Fibroblast of pulmonary artery (primary cell): ENCODE data around the gene SDK2.

Source experiments
- DNase-seq: peaks from one replicate; pipeline ENCODE4 v3.0.0-alpha.2; 2010; ENCODE audit warnings: low read depth
- H3K4me3 ChIP-seq: replicated peaks from 2 replicates; pipeline ENCODE4 v1.5.1; 2011; ENCODE audit warnings: low read depth, mild to moderate bottlenecking, control low read depth, low read length, moderate library complexity
- TF ChIP-seq, protein P1 (sequence below): IDR thresholded peaks from 2 replicates; pipeline ENCODE4 v1.5.1; 2011; ENCODE audit warnings: mild to moderate bottlenecking, control low read depth, low read length, inconsistent platforms; ENCODE audit errors: missing control alignments

SDK2 gene

DNA sequence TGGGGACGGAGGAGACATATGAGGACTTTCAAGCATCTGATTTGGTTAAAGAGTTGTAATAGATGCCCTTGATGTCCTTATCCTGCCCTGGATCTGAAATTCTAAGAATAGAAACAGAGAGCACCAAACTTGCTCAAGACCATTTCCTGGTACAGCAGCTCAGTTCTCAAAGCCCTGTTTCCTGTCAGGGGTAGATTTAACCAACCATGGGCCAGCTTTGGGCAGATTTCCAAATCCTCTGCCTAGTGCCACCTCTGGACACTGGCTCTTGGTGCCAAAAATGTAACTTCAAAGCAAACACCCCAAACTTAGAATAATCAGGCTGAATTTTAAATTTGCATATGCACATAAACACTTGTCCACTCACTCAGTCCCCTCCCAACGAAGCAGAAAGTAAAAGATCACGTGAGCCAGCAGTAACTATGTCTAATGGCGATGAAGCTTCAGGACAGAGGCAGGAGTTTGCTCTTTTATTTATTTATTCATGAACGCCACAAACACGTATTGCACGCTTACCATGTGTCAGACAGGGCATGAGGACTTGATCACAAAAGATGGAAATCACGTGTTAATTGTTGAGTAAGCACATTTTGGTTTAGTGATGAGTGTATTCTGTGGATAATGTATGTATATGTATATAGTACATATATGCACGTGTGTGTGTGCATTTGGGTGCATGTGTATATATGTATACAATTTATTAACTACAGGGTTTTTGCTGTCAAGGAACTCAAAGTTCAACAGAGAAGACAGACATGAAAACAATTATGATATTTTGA lies 23.1 kb upstream of the SDK2 start:
- no peak overlapping the region for H3K4me3 ChIP-seq
- DNase-seq = no peak
- TF ChIP-seq, protein P1, sequence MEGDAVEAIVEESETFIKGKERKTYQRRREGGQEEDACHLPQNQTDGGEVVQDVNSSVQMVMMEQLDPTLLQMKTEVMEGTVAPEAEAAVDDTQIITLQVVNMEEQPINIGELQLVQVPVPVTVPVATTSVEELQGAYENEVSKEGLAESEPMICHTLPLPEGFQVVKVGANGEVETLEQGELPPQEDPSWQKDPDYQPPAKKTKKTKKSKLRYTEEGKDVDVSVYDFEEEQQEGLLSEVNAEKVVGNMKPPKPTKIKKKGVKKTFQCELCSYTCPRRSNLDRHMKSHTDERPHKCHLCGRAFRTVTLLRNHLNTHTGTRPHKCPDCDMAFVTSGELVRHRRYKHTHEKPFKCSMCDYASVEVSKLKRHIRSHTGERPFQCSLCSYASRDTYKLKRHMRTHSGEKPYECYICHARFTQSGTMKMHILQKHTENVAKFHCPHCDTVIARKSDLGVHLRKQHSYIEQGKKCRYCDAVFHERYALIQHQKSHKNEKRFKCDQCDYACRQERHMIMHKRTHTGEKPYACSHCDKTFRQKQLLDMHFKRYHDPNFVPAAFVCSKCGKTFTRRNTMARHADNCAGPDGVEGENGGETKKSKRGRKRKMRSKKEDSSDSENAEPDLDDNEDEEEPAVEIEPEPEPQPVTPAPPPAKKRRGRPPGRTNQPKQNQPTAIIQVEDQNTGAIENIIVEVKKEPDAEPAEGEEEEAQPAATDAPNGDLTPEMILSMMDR = no peak

DNA sequence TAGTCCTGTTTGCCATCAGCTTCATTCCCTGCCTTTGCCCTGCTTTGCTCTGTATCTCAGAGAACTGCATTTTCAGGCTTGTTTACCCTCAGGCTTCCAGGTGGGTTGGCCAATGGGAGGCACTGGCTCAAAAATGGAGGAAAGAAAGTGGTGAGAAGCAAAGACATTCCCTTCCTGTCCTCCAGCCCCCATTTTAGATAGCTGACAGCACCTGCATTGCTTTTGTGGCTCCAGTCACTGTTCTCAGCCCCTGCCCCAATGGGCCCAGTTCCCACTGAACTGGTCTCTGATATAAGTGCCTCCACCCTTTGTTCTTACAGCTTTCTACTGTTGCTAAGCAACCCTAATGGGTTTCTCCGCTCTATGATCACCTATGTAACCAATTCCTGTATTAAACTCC lies 19.4 kb upstream of the SDK2 start:
- TF ChIP-seq, protein P1 = no peak
- DNase-seq = no peak

DNA sequence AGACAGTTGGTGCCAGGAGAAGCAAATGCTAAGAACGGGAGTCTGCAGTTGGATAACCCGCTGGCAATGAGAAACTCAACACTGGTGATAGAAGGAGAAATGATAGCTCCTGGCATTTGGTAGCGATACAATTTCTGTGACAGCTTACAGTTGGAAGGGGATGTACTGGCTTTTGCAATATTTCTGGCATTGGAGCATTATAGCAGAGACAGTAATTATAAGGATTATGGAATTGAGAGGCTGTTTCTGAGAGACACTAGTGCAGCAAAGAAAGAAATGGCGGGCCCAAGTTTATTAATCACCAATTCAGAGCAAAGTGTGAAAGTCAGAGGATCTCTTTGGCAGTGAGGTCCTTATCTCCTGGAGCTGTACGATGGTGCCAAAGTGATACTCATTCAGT lies 16.1 kb upstream of the SDK2 start:
- no peak overlapping the region for H3K4me3 ChIP-seq
- DNase-seq = no peak
- TF ChIP-seq, protein P1 = no peak

More for the DNA sequence above, 19.4 kb upstream of the SDK2 start:
- H3K4me3 ChIP-seq = no peak overlapping the region

DNA sequence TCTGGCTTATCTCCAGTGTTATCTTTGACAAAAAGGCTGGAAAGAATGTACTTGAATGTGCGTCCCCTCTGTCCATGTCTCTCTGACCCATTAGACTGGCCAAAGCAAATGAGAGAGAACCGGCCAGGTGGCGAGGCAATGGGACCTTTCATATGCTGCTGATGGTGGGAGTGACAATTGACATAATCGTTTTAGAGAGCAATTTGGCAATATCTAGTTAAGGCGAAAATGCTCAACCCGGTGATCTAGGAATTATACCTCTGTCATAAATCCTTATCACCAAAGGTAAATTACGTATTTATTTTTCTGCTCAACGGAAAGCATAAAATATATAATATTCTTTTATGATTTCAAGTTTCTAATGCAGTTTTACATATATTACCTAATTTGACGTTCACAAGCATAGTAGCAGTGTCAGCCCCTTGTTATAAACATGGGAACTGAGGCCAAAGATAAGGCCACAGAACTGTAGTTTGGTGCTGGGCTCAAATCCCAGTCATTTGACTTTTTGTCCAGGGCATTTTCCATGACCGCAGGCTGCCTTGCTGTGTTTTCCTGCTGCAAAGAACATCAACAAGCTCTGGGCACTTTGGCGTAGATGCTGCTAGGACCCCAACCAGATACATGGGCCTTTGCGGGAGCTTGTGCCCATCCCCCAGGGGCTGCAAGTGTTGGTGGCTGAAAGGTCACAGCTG lies 14.7 kb upstream of the SDK2 start:
- H3K4me3 ChIP-seq = no peak overlapping the region
- TF ChIP-seq, protein P1 = no peak
- DNase-seq = no peak

DNA sequence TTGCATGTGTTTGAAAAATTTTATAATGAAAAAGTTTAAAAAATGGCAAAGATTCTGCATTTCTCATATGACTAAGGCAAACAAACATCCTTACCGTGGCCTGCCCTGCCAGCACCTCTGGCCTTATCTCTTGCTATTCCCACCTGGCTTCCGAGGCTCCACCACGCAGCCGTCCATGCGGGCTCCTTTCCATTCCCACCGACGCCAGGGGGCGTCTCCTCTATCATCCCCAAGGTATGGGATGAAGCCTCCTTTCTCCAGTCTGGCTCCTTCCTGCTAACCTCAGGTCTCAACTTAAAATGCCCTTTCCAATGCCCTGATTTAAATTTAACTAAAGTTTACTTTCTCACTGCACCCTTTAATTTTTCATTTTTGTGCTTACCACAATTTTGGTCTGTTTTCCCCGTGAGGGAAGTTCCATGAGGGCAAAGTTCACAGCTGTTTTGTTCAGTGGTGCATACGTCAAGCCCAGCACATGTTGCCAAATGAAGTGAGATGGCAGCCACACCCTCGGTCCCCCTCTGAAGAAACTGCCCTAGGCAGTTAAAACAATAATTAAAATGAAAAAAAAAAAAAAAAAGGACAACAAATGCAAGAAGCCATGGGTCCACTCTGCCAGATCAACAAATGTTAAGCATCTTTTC lies 13.3 kb upstream of the SDK2 start:
- H3K4me3 ChIP-seq = no peak overlapping the region
- TF ChIP-seq, protein P1 = peak; percentile 46
- DNase-seq = peak; percentile 17

DNA sequence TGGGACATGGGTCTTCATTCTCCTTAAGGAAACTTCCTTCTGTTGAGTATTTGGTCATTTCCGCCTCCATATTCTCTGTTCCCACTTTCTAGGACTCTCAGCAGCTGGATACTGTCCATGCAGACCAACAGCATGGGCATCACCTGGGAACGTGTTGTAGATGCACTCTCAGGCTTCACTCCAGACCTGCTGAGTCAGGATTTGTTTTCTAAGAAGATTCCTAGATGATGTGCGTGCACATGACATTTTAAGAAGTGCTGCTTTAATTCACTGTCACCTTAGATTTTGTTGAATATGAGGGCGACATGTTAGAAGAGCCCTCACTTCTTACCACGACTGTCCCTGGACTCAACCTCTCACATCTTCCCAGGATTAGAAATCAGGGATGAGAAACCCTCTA lies 10.0 kb upstream of the SDK2 start:
- no peak overlapping the region for H3K4me3 ChIP-seq
- DNase-seq = no peak
- TF ChIP-seq, protein P1 = no peak
